NCI-H1092 treated with DMSO at 0.1 percent for 48 hours (cell line): Measurements from ENCODE around the gene TMEM178B.

Experiments used
- DNase-seq: peaks from one replicate; lab custom pipeline; 2025; lab: John Stamatoyannopoulos, UW

The TMEM178B gene

DNA sequence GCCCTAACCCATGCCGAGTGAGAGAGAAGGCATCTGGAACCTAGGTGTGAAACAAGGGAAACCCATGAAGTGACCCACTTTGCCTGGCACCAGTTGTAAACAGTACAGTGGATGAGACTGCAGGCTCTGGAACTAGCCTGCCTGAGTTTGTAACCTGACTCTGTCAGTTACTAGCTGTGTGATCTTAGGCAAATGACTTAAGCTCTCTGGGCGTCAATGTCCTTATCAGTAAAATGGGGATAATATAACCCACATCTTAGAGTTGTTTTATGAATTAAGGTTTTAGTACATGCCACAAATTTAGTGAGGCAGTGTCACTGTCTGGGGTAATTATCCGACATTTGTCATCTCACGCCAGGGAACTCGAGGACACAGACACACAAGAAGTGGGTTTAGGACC is 394.5 kb downstream of the TMEM178B start:
- no peak for DNase-seq

DNA sequence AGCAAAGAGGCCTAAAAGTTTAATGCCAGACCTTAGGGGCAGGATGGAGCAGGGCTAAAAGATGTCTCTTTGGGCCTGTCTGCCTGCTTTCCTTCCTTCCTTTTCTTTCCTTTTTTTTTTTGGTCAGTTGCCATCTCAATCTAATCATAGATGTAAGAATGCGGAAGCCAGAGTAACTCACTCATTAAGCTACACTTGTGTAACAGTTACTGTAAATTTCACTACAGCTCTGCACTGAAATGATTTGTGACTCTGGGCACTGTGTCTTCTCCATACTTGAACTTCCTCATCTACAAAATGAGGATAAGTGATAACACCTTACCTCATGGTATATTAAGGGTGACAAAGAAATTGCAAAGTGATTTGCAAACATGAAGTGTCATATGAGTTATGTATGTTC is 401.8 kb downstream of the TMEM178B start:
- no peak for DNase-seq

DNA sequence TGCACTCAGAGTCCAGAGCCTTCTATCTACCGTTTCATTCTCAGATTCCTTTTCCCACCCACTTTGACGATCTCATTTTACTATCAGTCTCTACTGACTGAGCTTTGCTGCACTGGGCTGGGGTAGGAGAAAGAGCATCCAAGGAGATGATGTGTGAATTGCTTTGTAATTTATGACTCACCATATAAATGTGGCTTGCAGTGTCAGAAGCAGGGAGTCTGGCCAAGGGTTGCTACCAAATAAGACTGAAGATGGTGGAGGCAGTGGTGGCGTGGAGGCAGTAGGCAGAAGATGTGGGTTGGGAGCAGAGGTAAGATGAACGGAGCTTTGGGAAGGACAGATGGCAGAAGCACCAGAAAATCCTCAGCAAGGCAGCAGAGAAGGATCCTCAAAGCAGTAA is 404.0 kb downstream of the TMEM178B start:
- DNase-seq, result no peak

DNA sequence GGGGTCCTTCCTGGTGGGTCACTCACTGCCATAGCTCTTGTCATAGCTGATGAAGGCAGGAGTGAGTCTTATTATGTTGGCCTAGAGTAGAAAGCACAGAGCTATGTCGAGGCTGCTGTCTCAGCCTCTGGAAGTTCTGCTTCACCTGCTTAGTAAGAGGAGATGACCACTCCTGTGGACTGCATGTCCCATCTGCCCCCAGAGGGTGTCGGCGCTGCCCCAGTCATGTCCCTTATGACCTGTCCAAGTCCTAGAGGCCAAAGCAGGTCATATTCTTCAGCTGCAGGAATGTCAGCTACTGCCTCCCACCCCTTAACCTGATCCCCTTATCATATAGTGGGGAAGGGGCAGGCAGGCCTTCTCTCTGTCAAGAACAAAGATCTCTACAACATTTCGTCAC is 405.0 kb downstream of the TMEM178B start:
- DNase-seq, result no peak

DNA sequence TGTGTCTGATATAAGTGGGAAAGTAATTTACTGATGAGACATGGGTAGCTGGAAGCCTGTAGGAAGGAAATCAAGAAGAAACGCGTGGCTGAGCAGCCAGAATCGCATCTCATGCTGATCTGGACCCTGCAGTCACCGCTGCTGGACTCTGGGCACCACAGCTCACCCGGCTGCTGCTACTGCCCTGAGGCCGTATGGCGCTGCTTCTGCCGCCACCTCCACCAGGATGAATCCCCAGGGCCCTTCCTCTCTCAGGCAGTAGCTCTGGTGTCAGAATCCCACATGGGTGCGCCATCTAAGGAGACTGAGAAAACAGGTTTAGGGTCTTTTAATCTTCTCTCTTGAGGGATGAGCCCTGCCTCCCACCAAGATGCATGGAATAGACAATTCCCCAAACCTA is 407.1 kb downstream of the TMEM178B start:
- DNase-seq, result no peak

DNA sequence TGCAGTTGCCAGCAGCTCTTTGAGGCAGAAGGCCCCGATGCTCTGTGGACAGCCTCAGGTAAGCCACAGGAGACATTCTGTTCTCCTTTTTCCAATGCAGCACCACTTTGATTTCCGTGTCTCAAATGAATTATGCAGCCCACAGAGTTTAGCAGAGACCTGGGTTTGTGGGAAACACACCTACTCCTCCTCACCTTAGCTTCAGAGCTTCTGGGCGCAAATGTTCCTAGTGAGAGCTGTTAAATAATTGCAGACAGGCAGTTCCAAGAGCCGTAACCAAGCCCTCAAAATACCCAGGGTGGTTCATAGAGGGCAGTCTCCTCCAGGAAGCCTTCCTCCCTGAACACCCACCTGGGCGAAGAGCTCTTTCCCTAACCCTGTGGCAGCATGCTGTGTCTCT is 408.1 kb downstream of the TMEM178B start:
- no peak for DNase-seq

DNA sequence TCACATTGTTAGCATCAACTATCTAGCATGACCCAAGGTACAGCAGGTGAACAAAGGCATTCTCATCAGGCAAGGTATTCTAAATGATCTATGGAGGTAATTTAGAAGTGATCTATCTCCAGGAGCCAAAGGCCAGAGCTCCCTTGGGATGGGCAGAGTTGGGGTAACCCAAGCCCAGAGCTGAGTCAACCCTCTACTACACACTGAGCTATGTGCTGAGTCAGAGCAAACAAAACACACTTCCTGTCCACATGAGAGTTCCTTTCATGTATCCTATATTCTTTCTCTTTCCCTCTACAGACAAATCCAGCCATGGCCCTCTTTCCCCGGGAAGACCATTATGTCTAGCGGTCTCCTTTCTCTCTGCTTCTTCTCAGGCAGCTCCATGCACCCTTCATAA is 409.2 kb downstream of the TMEM178B start:
- no peak for DNase-seq

DNA sequence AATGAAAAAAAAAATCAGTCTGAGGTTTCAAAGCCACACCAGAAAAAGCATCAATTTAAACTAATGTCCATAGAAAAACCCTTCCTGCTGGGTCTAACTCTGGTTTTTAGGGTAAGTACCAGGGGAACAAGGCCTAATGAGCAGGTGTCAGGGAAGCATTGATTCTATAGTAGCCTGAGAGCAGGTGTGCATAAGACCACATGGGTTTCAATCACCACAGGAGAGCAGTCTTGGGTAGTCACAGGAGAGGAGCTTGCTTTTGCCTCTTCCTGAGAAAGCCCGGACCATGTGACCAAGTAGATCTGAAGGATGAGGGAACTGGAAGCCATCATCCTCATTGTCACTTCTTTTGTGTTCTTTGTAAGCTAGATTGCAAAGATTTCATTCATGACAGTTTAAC is 411.0 kb downstream of the TMEM178B start:
- DNase-seq, result peak; percentile 14

DNA sequence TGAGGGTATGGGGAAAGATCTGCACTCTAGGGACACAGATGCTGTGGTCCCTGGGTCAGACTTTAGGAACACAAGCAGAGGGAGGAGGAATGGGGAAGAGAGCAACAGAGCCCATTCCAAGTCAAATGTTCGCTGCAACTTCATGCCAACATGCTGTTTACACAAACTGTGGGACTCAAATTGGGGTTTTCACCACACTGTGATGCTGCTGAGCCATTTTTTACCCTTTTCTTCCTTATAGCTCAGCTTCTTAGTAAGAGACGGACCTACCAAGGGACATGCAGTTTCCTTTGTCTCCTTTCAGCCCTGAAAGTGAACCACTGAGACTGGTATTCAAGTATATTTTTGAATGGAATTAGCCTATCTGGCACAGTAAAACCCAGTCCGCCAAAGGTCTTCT is 413.1 kb downstream of the TMEM178B start:
- no peak for DNase-seq

DNA sequence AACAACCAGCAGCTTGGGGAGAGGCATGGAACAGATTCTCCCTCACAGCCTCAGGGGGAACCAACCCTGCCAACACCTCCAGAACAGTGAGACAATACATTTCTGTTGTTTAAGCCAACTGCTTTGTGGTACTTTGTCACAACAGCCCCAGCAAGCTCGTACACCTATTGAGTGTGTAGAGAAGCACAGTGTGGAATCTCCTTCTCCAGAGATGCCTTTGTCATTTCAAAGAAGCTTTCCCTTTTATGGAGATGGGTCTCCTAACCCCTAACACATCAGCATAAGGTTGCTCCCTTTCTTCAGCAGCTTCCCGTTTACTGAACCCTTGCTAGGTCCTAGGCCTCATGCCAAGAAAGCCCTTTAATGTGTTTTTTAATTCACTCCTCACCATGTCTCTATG is 416.6 kb downstream of the TMEM178B start:
- no peak for DNase-seq

DNA sequence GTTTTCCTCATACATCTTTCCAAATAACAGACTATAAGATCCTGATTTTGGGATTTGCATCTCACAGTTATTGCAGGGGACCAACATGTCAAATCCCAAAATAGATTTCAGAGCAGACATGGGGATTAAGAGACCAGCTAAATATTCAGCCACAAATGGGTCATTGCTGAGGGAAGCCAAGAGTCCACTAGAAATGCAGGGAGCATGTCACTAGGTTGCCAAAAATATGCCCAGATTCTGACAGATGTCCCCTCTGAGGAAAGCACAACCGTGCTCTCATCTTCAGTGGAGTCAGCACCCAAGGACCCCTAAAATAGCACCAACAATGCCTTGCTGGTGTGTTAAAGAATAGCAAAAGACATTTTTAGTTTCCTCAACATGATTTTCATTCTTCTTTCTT is 421.2 kb downstream of the TMEM178B start:
- DNase-seq, result no peak

DNA sequence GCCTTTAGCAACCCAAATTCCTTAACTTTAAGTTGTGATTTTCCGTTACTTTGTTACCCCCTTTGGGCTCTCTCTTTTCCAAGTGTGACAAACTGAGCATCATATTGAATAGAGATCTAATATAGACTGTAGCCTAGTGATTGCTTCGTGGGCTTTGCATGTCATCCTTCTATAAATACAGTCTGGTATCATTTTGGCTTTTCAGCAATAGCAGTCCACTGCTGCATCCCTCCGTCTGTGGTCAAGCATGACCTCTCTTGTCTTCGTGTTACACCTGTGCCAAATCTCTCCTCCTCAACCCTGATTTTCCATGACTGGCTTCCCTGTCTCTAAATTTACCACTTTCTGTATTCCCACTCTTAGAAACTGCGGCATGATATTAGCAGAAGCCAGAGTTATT is 423.5 kb downstream of the TMEM178B start:
- DNase-seq, result no peak

DNA sequence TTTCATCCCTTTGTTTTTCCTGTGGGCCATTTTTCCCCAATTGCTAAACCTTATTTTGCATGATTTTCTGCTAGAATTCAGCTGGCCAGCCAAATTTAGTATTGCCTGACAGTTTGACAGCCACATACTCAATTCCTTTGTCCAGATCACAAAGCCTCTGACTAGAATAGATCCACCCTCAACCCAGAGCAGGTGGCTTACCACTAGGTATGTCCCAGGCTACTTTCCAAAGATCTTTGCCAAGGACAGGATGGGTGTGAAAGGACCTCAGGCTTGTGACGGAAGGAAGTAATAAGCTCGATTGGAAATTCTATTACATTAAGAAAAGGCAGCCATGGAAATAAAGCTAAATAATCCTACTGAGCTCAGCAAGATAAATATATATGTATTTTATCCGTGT is 426.7 kb downstream of the TMEM178B start:
- no peak for DNase-seq

DNA sequence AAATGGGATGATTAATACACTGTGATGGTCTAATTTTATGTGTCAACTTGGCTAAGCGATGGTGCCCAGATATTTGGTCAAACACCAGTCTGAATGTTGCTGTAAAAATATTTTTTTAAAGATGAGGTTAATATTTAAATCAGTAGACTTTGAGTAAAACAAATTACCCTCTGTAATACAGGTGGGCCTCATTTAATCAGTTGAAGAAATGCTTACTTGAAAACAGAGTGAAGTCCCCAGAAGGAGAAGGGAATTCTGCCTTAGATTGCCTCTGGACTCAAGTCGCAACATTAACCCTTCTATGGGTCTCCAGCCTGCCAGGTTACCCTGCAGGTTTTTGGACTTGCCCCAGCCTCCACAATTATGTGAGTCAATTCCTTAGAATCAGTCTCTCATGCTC is 427.6 kb downstream of the TMEM178B start:
- DNase-seq, result no peak

DNA sequence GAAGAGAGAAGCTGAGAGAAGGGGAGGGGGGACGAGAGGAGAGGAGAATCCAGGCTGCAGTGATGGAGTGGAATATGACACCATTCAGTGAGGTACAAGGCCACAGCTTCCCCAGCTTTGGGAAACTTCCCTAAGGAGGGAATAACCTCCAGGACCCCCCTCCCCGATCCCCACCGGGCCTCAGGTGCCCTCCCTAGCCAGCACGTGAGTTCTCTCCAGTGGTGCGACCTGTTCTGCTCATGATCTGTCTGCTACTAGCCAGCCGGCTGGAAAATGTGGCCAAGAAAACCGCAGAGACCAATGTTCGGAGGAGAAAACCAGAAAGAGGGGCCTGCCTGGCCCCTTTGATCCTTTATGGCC is 437.4 kb downstream of the TMEM178B start:
- DNase-seq, result no peak

DNA sequence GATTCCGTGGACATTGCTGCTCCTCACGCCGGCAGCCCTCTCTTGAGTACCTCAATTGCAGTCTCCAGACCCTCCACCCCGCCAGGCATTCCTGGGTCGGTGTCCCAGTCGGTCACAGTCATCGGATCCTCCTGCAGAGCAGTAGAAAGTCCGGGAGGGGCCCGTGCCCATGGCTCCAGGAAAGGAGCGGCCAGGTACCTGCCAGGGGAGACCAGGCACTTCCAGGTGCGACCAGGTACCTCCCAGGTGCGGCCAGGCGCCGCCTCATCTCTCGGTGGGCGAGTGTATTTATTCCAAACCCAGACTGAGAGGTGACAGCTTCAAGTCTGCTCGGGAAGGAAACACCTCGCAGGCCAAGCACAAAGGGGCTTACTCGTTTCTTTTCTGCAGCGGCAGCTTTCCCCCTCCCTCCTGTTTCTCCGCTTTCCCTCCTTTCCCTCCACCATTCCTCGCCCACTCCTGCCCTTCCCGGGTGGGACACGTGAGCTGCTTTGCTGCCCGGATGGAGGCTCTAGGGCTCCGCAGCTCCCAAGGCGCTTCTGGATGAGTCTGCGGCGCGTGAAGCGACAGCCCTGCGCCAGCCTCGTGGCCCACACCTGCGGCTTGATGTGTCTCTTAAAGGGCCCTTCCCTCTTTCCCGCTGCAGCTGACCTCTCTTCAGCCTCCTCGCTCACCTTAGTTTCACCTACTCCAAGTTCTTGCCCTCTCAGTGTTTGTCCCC is 438.0 kb downstream of the TMEM178B start:
- DNase-seq, result no peak

DNA sequence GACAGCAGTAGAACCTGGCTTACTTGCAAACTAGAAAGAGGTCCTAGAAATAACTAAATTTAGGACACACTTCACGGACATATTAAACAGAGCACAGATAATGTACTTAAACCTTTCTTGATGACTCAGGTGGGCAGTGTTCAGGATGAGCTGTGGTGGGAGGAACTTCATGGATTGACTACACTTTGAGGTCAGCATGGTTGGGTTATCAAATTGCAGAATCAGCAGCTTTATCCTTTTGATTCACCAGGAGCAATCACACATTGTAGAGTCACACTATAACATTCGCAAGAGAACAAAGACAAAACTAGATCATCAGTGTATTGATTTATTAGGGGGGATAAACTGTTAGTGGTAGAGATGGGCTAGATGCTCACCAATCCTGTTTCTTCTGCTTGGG is 438.7 kb downstream of the TMEM178B start:
- no peak for DNase-seq

DNA sequence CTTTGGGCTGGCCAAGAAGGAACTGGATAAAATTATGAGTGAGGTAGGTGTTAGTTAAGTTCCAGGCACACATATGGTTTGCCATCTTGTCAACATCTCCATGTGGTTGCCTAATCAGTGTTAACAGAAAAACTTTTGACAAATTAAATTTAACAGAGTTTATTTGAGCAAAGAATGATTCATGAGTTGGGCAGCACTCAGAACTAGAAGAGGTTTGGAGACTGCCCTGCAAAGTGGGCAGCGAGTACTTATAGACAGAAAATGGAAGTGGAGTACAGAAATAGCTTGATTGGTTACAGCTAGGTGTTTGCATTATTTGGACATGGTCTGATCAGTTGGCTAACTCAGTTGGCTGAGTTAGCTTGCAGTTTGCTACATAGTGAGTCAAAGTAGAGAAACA is 439.9 kb downstream of the TMEM178B start:
- DNase-seq, result no peak

DNA sequence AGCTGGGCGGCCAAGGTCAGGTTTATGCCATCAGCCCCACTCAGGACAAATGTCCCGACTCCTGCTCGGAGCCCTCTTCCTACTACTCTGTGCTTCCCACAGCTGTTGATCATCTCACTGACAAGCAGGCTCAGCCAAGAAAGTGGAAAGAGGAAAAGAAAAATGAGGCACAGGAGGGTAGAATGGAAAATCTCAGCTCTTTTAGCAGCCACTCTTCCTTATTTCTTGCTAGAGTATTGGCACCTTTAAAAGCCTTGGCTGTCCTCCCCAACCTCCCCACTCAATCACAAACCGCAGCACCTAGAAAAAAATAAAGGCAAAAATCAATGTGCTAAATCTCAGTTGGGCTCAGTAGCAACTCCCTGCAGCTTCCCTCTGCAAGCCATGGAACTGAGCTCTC is 442.1 kb downstream of the TMEM178B start:
- no peak for DNase-seq

DNA sequence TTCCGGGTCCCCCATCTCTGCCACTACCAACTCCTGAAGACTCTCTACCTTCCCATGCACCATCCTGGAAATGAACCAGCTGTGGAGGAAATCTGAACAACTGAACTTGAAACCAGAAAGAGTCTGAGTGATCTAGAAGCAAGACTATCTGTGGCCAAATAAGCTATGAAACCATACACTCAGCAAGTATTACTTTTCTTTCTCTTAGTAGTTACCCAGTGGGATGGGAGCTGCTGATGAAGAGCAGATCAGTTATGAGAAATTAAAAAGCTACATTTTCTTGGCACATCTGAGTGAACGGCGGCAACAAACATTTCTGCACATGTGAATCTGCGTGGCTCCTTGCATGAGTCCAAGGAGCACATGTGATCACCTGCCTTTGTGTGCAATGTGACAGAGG is 445.8 kb downstream of the TMEM178B start:
- DNase-seq, result no peak

DNA sequence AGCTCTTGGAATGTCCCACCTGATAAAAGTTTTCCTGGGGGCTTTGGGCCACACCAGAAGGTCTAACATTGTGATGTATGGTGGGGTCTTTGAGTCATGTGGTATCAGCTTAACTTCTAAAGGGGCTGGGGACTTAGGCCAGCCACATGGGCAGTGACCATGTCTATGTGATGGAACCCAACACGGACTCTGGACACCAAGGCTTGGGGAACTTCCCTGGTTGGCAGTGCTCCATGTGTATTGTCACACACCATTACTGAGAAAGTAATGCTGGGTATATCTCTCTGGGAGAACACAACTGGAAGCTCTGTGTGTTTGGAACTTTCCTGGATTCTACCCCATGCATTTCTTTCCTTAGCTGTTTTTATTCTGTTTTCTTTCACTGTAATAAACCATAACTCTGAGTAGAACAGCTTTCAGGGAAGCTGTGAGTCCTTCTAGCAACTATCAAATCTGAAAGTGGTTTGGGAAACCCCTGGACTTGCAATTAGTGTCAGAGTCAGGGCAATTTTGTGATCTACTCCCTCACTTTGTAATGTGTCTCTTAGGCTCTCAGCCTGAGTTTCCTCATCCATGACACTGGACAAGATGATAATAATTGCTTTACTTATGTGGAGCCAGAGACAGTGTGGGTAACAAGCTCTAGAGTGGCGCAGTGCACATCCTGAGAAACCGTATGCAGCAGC is 448.9 kb downstream of the TMEM178B start:
- DNase-seq, result no peak

DNA sequence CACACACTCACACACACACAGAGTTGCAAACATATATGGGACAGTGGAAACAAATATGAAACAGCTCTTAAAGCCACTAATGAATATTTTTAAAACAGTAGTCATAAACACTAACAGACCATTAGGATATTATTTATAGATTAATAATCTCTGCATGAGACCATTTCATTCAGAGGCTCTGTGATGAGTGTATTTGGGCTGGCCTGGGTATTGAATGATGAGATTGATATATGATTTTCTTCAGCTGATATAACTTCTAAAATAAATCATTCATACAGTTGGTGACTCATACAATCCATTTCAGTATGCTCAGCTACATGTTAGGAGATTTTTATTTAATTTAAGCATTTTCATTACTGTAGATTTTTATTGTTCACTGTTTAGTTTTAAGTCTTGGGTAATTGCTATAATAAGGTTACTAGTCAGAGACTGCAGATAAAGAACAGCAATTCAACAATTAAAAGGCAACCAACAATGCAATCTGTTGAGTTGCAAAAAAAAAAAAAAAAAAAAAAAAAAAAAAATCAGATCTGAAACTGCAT is 452.2 kb downstream of the TMEM178B start:
- no peak for DNase-seq

DNA sequence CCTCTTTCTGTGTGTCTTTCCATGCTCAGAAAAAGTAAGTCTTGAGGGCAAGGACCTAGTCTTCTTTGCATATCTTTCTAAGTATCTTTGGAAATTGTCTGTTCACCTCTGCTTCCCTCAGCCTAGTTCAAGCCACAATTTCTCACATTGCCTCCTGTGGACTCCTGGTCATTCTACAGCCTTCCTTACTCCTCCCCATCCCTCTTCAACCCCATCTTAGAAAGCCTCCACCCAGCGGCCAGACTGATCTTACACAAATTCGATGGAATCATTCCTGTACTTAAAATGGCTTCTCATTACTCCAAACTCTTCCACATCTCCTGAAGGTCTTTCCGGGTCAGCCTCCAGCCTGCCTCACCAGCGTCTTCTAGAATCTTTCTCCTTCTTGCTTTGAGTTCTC is 453.2 kb downstream of the TMEM178B start:
- no peak for DNase-seq

DNA sequence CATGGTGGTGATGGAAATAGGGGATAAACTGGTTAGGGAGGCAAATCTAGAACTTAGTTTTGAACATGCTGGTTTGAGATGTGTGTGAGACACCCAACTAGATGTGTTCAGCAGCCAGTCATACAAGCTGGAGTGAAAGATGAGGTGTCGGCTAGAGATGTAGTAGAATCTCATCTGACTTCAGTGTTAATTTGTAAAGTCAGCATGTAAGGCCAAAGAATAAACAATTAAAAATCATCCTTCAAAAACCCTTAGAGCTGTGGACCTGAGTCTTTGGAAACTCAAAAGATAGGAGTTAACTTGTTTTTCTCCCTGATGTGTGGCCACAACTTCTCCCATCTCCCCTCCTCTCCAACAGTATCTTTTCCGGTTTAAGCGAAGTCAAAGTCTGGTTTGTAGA is 454.5 kb downstream of the TMEM178B start:
- no peak for DNase-seq
